Erythroblast (primary cell): Measurements from ENCODE around the gene HDAC4.

Source experiments
- GATA1 ChIP-seq: IDR thresholded peaks from 2 replicates; pipeline ENCODE4 v1.6.1; 2011; ENCODE audit warnings: low read depth, mild to moderate bottlenecking, control low read depth, low read length, moderate library complexity
- POLR2A ChIP-seq: IDR thresholded peaks from 2 replicates; pipeline ENCODE4 v1.6.1; 2011; ENCODE audit warnings: mild to moderate bottlenecking, low read length

GRCh38 chr2:239341840-239342239 is 59.0 kb downstream of the HDAC4 start:
- TF ChIP-seq POLR2A (no peak), GATA1 (no peak)
